Measurements from ENCODE around the gene APBA1. TPM values are rescaled to one million over a fixed set of nuclear protein-coding genes. Genes with fewer than 3 reads are reported as not detected.

The APBA1 gene
- total and polyA plus RNA-seq, 9 of the 15 experiments (the other 6 are each of a cell fraction or from before 2014, with no cell fraction given), result 0.01 to 0.02 TPM; not detected in 7

GRCh38 chr9:69571032-69571431 lies 101.1 kb downstream of the APBA1 start (continued):
- TF ChIP-seq, protein P1, sequence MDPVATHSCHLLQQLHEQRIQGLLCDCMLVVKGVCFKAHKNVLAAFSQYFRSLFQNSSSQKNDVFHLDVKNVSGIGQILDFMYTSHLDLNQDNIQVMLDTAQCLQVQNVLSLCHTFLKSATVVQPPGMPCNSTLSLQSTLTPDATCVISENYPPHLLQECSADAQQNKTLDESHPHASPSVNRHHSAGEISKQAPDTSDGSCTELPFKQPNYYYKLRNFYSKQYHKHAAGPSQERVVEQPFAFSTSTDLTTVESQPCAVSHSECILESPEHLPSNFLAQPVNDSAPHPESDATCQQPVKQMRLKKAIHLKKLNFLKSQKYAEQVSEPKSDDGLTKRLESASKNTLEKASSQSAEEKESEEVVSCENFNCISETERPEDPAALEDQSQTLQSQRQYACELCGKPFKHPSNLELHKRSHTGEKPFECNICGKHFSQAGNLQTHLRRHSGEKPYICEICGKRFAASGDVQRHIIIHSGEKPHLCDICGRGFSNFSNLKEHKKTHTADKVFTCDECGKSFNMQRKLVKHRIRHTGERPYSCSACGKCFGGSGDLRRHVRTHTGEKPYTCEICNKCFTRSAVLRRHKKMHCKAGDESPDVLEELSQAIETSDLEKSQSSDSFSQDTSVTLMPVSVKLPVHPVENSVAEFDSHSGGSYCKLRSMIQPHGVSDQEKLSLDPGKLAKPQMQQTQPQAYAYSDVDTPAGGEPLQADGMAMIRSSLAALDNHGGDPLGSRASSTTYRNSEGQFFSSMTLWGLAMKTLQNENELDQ (CRISPR knock-in tag; IDR thresholded peaks at IDR 0.05; ENCODE audit: borderline replicate concordance), result no peak
- TF ChIP-seq LCOR (CRISPR knock-in tag; IDR thresholded peaks at IDR 0.05), result no peak
- no peak for TF ChIP-seq HEY1 (CRISPR knock-in tag; IDR thresholded peaks at IDR 0.05; ENCODE audit: borderline replicate concordance)

DNA sequence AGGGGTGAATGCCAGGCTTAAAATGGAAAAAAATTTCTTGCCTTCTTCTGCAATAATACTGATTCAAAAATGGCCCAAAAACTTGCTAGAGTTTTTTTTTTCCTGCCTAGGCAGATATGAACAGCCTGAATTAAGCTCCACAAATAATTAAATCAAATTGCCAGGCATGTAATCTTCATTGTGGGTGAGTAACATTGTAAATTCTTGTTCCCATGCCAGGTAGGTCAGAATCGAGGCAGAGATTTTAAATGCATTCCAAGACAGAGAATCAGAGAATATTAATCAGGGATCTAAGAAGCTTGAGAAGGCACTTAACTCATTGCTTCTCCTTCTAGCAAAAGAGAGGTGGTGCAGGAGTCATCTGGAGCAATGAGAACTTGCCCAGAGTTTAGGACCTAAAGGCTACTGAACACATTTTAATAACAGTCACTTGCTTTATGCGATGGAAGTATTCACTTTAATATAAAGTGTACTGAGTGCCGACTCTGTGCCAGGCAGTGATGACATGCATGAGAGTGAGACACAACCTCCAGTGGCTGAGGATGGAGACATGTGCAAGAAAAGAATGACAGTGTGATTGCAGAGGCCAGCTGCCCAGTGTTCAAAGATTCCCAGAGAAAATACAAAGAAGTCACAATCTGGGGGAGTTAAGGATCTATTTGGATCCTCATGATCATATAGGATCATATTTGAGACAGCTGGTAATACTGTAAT lies 102.3 kb downstream of the APBA1 start:
- DNase-seq (ENCODE audit: extremely low read depth in 1 of 4, low spot score in 3 of 4) (no peak), FAIRE-seq (no peak), ATAC-seq (no peak)
- 0% methylated on average over 3 of the region's 3 CpGs for WGBS (ENCODE audit: insufficient coverage, low coverage, missing lambda C conversion rate)
- no peaks in the 10 kb centered on the region for H3K4me1 ChIP-seq (replicated peaks in 1 of 2; ENCODE audit: control insufficient read depth in 2 of 2, insufficient read depth in 2 of 2, low read length in 2 of 2)
- no peak overlapping the region for H2AFZ ChIP-seq (ENCODE audit: low read depth, low read length)
- ChIA-PET POLR2A (no interaction called here), CTCF (ENCODE audit: low intra/inter-chr PET ratio) (no interaction called here)
- no peak overlapping the region for H3K4me2 ChIP-seq (ENCODE audit: insufficient read depth, low read length)
- peaks cover 0 to 8% of the 10 kb centered on the region in 2 experiments; a peak in 1 of 5 replicates for H3K27me3 ChIP-seq (ENCODE audit: control insufficient read depth in 2 of 2, insufficient read depth in 2 of 2, low read length in 2 of 2)
- no peak overlapping the region for H3K9ac ChIP-seq (ENCODE audit: insufficient read depth in 1 of 2, low read depth in 2 of 2, low read length in 2 of 2)
- intact Hi-C loops (cut with micrococcal nuclease), result loop anchor here (10.0 kb wide), 1 partner anchor 345 kb away; no protein-coding TSS in a partner anchor
- BruUV-seq (replicated peaks), result no TSS peak
- no peaks in the 10 kb centered on the region for H3K36me3 ChIP-seq (ENCODE audit: control insufficient read depth, insufficient read depth, low read length)
- H3K9me1 ChIP-seq (ENCODE audit: control insufficient read depth, insufficient read depth, low read length), result no peaks in the 10 kb centered on the region
- H3K79me2 ChIP-seq (ENCODE audit: control insufficient read depth, insufficient read depth, low read length), result no peaks in the 10 kb centered on the region
- H3K27ac ChIP-seq (ENCODE audit: extremely low read depth, low read depth, low read length), result no peak overlapping the region
- in situ Hi-C loops (cut with MboI), result no loop called here
- H3K4me3 ChIP-seq, result no peak overlapping the region
- H3K9me3 ChIP-seq (replicated peaks; ENCODE audit: control insufficient read depth, insufficient read depth, low read depth, low read length), result no peaks in the 10 kb centered on the region
- H4K20me1 ChIP-seq (replicated peaks; ENCODE audit: control insufficient read depth, insufficient read depth, low read length), result no peaks in the 10 kb centered on the region
- TF ChIP-seq ZNF699 (CRISPR knock-in tag; IDR thresholded peaks at IDR 0.05; ENCODE audit: insufficient replicate concordance) (no peak), CHD2 (IDR thresholded peaks at IDR 0.05; ENCODE audit: low read depth, low read length) (no peak), SMAD2 (IDR thresholded peaks at IDR 0.05; ENCODE audit: low read depth, low read length) (no peak), GTF2E2 (tag; IDR thresholded peaks at IDR 0.05) (no peak), REST (IDR thresholded peaks at IDR 0.05; ENCODE audit: borderline replicate concordance) (no peak), REST (CRISPR knock-in tag; IDR thresholded peaks at IDR 0.05; ENCODE audit: low read depth) (no peak), ZNF57 (CRISPR knock-in tag; IDR thresholded peaks at IDR 0.05) (no peak)
